Thymus (tissue), 14 donors: ENCODE measurements around the gene GOLGA6L24. TPM values are rescaled to one million over a fixed set of nuclear protein-coding genes. Genes with fewer than 3 reads are reported as not detected.
"Not testable (repeated sequence)": the region's sequence is repeated elsewhere in the genome, so short reads cannot be mapped to it uniquely, and the experiment has no call there.

ENCODE experiments used
- DNase-seq, 9 donors: peaks; one replicate each; pipeline ENCODE4 v3.0.0-alpha.2; 2013; ENCODE audit warnings: low spot score in 9 of 9, low read depth in 6 of 9, missing footprints in 1 of 9
- H3K27ac ChIP-seq, 2 donors: one replicate each; pipeline ENCODE4 v1.5.1; 2013; ENCODE audit warnings: control low read depth in 1 of 2, low read depth in 1 of 2, low read length in 1 of 2, mild to moderate bottlenecking in 1 of 2, moderate library complexity in 1 of 2
- H3K27me3 ChIP-seq, 2 donors: one replicate each; pipeline ENCODE4 v1.5.1; 2013; ENCODE audit warnings: low read length in 1 of 2; ENCODE audit not compliant: control insufficient read depth in 2 of 2, insufficient read depth in 1 of 2
- H3K36me3 ChIP-seq, 2 donors: one replicate each; pipeline ENCODE4 v1.5.1; 2013; ENCODE audit warnings: low read length in 1 of 2, mild to moderate bottlenecking in 1 of 2, moderate library complexity in 1 of 2; ENCODE audit not compliant: control insufficient read depth in 2 of 2, insufficient read depth in 2 of 2
- H3K4me1 ChIP-seq, 2 donors: one replicate each; pipeline ENCODE4 v1.5.1; 2013; ENCODE audit warnings: low read length in 2 of 2; ENCODE audit not compliant: control insufficient read depth in 2 of 2, insufficient read depth in 2 of 2
- H3K4me3 ChIP-seq, 2 donors: one replicate each; pipeline ENCODE4 v1.5.1; 2013; ENCODE audit warnings: low read length in 2 of 2, control low read depth in 1 of 2, mild to moderate bottlenecking in 1 of 2
- H3K9me3 ChIP-seq, 2 donors: one replicate each; pipeline ENCODE4 v1.5.1; 2013; ENCODE audit warnings: low read length in 1 of 2, mild to moderate bottlenecking in 1 of 2; ENCODE audit not compliant: control insufficient read depth in 2 of 2, insufficient read depth in 1 of 2
- WGBS: extraction: QIAGEN DNeasy Blood & Tissue Kit; methylation state at CpG from one replicate; pipeline ENCODE4 v1.1.7; 2013; 5-methylcytosine and 5-hydroxymethylcytosine counted together
- long read RNA-seq, 10 donors: transcript quantifications; one replicate each; lab custom pipeline, GENCODE V29; 2026
- polyA plus RNA-seq: library from polyadenylated mRNA; stranded (reverse); fragments of 200-250 nt; gene quantifications from one replicate; pipeline ENCODE4 v1.2.3, GENCODE V29; 2013
- total RNA-seq: library from RNA; stranded (reverse); fragments of 120-200 nt; gene quantifications from one replicate; pipeline ENCODE4 v1.2.4, GENCODE V29; 2013
- donor health status: healthy.

GOLGA6L24 gene, protein sequence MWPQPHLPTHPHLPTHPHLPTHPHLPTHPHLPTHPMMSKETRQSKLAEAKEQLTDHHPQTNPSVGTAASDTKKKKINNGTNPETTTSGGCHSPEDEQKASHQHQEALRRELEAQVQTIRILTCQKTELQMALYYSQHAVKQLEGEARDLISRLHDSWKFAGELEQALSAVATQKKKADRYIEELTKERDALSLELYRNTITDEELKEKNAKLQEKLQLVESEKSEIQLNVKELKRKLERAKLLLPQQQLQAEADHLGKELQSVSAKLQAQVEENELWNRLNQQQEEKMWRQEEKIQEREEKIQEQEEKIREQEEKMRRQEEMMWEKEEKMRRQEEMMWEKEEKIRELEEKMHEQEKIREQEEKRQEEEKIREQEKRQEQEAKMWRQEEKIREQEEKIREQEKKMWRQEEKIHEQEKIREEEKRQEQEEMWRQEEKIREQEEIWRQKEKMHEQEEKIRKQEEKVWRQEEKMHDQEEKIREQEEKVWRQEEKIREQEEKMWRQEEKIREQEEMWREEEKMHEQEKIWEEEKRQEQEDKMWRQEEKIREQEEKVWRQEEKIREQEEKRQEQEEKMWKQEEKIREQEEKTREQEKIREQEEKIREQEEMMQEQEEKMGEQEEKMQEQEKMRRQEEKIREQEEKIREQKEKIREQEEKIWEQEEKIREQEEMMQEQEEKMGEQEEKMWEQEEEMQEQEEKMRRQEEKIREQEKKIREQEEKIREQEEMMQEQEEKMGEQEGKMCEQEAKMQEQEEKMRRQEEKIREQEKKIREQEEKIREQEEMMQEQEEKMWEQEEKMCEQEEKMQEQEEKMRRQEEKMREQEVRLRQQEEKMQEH
- total RNA-seq (not detected), polyA plus RNA-seq (0.07 TPM)
- long read RNA-seq, donor 1 = 0 reads
- long read RNA-seq, donor 2 = 0 reads
- long read RNA-seq, donor 3 = 0 reads
- long read RNA-seq, donor 4 = 0 reads
- long read RNA-seq, donor 5 = 0 reads
- long read RNA-seq, donor 6 = 0 reads
- long read RNA-seq, donor 7 = 0 reads
- long read RNA-seq, donor 8 = 0 reads
- long read RNA-seq, donor 9 = 0 reads
- long read RNA-seq, donor 10 = 0 reads

DNA sequence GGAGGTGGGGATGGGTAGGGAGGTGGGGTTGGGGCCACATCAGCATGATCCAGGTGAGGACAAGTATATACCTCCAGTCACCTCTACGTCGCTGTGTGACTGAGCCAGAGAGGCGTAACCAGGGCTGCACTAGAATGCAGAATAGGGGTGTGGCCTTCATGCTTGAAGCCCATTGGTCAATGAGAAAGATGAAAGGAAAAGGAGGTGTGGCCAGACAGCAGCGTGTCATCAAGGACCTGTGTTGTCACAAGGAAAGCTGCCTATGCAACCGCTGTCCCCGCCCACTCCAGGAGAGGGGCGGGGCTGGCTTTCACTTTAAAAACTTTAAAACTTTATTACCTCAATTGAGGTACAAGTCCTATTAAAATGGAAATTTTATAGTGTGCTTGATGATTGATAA, at the start of gene GOLGA6L24:
Gene GOLGA6L24, minus strand, starts transcription at position 101 of the 400 bp plus-strand sequence. Its CDS starts 61 bp downstream, at position 40.
- not testable (repeated sequence) for H3K4me1 ChIP-seq, H3K4me3 ChIP-seq, DNase-seq, H3K9me3 ChIP-seq, H3K36me3 ChIP-seq, H3K27me3 ChIP-seq, H3K27ac ChIP-seq
- WGBS = no CpG with 5 or more reads among the region's 7 CpGs

DNA sequence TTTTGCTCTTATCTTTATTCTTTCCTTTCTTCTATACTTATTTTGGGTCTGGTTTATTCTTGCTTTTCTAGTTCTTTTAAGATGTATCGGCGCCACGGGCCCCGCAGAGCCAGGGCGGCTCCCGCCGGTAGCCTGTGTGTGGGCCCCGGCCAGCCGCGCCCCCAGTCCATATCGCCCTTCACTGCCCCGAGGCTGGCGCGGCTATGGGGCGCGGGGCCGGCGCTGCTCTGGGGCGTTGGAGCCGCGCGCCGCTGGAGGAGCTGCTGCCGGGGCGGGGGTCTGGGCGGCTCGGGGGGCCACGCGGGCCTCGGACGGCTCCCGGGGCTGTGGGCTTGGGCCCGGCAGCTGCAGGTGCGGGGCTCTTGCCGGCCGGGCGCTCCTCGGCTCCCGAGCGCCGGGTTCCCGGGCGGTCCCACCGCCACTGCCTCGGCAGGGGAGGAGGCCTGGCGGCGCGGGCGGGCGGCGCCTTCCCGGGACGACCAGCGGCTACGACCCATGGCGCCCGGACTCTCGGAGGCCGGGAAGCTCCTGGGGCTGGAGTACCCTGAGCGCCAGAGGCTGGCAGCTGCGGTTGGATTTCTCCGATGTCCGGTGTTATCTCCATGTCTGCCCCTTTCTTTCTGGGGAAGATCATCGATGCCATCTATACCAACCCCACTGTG, 45.0 kb upstream of the GOLGA6L24 start:
- not testable (repeated sequence) for H3K4me1 ChIP-seq, DNase-seq, H3K27me3 ChIP-seq, H3K9me3 ChIP-seq, H3K36me3 ChIP-seq, H3K4me3 ChIP-seq, H3K27ac ChIP-seq
- WGBS = no CpG with 5 or more reads among the region's 64 CpGs

DNA sequence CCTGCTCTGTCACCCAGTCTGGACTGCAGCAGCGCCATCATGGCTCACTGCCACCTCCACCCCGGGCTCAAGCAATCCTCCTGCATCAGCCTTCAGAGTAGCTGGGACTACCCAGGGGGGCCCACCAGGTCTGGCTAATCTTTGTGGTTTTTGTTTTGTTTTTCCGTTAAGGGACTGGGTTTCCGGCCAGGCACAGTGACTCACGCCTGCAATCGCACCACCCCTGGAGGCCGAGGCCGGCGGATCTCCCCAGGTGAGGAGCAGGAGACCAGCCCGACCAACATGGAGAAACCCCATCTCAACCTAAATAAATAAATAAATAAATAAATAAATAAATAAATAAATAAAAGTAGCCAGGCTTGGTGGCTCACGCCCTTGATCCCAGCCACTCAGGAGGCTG, 38.1 kb upstream of the GOLGA6L24 start:
- DNase-seq, H3K4me1 ChIP-seq, H3K36me3 ChIP-seq, H3K4me3 ChIP-seq, H3K27me3 ChIP-seq, H3K9me3 ChIP-seq, H3K27ac ChIP-seq: not testable (repeated sequence)
- 94% methylated on average over 2 of the region's 11 CpGs for WGBS

- H3K4me3 ChIP-seq, H3K9me3 ChIP-seq, H3K4me1 ChIP-seq, H3K36me3 ChIP-seq, H3K27ac ChIP-seq, DNase-seq, H3K27me3 ChIP-seq: not testable (repeated sequence)
- 28% methylated on average over 2 of the region's 3 CpGs for WGBS
Measured at GRCh38 chr15:28380053-28380452, 22.2 kb upstream of the GOLGA6L24 start.

GRCh38 chr15:28378364-28378763, 20.5 kb upstream of the GOLGA6L24 start, which contains the start of gene GOLGA8F:
Gene GOLGA8F, plus strand, starts transcription at chr15:28378664. Its CDS starts 98 bp downstream, at chr15:28378762.
- not testable (repeated sequence) for H3K27ac ChIP-seq, H3K4me3 ChIP-seq, DNase-seq, H3K4me1 ChIP-seq, H3K9me3 ChIP-seq, H3K27me3 ChIP-seq, H3K36me3 ChIP-seq
- no CpG with 5 or more reads among the region's 8 CpGs for WGBS

DNA sequence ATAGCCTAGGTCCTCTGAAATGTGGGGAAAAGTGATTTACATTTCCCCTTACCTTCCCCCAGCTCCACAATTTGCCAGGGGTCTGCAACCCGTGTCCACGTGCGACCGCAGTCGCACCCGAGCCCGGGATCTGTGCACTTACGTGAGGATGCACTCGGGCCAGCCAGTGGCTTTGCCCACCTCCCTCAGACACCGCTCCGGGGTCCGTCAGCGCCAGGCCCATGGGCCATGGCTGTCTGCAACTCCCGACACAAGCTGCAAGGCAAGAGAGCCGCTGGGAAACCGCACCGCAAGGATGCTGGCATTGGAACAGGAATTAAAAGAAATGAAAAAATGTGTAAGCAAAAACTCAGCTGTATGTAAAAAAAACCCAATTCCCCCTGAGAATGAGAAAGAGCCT, 7.6 kb upstream of the GOLGA6L24 start:
- not testable (repeated sequence) for H3K4me1 ChIP-seq, H3K9me3 ChIP-seq, H3K4me3 ChIP-seq, H3K36me3 ChIP-seq, H3K27me3 ChIP-seq, H3K27ac ChIP-seq, DNase-seq
- 94% methylated on average over 11 of the region's 17 CpGs for WGBS

DNA sequence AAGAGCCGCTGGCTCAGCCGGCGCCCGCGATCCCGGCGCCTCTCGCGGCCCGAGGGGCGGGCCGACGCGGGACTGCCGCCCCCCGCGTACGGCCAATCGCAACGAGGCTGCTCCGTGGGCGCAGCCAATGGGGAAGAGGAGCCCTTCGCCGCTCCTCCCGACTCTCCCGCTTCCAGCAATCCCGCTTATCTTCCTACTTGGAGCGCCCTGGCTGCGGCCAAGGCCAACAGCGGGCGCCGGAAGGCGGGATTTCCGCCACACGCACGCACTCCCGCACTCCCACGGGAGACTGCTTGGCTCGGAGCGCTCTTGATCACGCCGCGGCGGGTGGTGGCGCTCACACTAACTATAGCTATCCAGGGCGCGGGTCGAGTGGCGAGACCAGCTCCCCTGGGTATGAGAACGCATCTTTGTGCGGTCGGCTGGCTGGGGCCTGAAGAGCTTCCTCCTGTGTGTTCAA, 35.7 kb downstream of the GOLGA6L24 start, which contains the start of gene HERC2:
Gene HERC2, minus strand, starts transcription at position 51 of the 460 bp plus-strand sequence. CDS start 746 bp downstream, outside the sequence.
- H3K27ac ChIP-seq = peak within 1 kb of the TSS in 1 of 2 donors; percentile 51
- WGBS = no CpG with 5 or more reads among the region's 52 CpGs

GRCh38 chr15:28321358-28322078, 36.4 kb downstream of the GOLGA6L24 start:
- peak in 2 of 9 donors; percentile 13 to 29 for DNase-seq
- Histone ChIP-seq H3K27ac (peak overlapping the region in 1 of 2 donors; percentile 51), H3K4me3 (peak overlapping the region; percentile 26 to 34)
- not testable (repeated sequence) for H3K4me1 ChIP-seq, H3K36me3 ChIP-seq, H3K9me3 ChIP-seq, H3K27me3 ChIP-seq
- under 1% methylated on average over 14 of the region's 39 CpGs for WGBS

More for the DNA sequence above, 35.7 kb downstream of the GOLGA6L24 start, which contains the start of gene HERC2:
- H3K27me3 ChIP-seq, H3K36me3 ChIP-seq, H3K9me3 ChIP-seq, DNase-seq, H3K4me1 ChIP-seq: not testable (repeated sequence)
- peak within 1 kb of the TSS; percentile 26 to 34 for H3K4me3 ChIP-seq
